Measurements from ENCODE around the gene RPL18A. TPM values are rescaled to one million over a fixed set of nuclear protein-coding genes. Genes with fewer than 3 reads are reported as not detected.

The RPL18A gene
- total and polyA plus RNA-seq, 4 donors, result 452 to 870 (median 477) TPM

DNA sequence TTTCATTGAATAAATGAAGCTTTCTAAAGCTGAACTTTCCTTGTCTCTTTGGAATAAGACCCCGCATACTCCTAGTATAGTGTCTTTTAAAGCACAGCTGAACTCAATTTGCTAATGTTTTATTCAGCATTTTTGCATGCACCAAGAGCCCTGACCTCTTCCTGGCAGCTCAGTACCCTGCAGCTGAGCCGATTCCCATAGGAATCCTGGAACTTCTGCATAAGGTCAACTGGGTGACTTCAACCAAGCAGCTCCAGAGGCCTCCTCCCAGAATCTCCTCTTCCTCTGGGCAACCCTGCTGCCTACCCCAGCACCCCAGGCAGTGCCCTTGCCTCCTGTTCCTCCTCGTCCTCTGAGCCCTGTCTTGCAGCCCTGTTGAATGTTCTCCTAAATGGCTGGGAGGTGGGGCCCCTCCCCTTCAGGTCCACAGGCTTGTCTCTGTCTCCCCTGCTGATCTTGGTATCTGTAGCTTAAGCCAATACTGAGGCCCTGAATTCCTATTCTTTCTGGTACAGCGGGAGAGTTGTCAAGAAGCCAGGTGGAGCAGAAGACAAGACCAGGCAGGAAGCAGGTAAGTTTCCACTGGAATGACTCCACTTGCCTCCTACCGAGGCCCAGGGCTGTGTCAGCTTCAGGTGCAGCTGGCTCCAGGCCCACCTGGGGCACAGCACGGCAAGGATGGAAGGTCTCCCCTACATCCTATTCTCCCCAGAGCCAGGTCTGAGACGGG, 49.5 kb downstream of the RPL18A start:
- Histone ChIP-seq H3K27ac (ENCODE audit: low read depth in 1 of 2, low read length in 2 of 2) (no peak overlapping the region), H3K9ac (ENCODE audit: low read depth in 1 of 2, low read length in 2 of 2) (no peak overlapping the region), H3K4me1 (ENCODE audit: control insufficient read depth in 4 of 4, insufficient read depth in 4 of 4, low read length in 3 of 4) (no peaks in the 10 kb centered on the region), H3K36me3 (ENCODE audit: control insufficient read depth in 4 of 4, insufficient read depth in 3 of 4, low read depth in 1 of 4, low read length in 3 of 4) (no peaks in the 10 kb centered on the region), H3K4me3 (ENCODE audit: low read depth in 1 of 3, low read length in 3 of 3) (no peak overlapping the region), H3K9me3 (ENCODE audit: control insufficient read depth in 4 of 4, low read length in 3 of 4) (peaks cover 0 to 6% (median 2%) of the 10 kb centered on the region in 4 donors), H3K27me3 (ENCODE audit: control insufficient read depth in 4 of 4, insufficient read depth in 4 of 4, low read length in 3 of 4) (peaks cover 0 to 3% (median 0%) of the 10 kb centered on the region in 4 donors)
- DNase-seq (ENCODE audit: low spot score), result no peak
- TF ChIP-seq, protein P1, sequence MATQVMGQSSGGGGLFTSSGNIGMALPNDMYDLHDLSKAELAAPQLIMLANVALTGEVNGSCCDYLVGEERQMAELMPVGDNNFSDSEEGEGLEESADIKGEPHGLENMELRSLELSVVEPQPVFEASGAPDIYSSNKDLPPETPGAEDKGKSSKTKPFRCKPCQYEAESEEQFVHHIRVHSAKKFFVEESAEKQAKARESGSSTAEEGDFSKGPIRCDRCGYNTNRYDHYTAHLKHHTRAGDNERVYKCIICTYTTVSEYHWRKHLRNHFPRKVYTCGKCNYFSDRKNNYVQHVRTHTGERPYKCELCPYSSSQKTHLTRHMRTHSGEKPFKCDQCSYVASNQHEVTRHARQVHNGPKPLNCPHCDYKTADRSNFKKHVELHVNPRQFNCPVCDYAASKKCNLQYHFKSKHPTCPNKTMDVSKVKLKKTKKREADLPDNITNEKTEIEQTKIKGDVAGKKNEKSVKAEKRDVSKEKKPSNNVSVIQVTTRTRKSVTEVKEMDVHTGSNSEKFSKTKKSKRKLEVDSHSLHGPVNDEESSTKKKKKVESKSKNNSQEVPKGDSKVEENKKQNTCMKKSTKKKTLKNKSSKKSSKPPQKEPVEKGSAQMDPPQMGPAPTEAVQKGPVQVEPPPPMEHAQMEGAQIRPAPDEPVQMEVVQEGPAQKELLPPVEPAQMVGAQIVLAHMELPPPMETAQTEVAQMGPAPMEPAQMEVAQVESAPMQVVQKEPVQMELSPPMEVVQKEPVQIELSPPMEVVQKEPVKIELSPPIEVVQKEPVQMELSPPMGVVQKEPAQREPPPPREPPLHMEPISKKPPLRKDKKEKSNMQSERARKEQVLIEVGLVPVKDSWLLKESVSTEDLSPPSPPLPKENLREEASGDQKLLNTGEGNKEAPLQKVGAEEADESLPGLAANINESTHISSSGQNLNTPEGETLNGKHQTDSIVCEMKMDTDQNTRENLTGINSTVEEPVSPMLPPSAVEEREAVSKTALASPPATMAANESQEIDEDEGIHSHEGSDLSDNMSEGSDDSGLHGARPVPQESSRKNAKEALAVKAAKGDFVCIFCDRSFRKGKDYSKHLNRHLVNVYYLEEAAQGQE (IDR thresholded peaks at IDR 0.05), result no peak
- no peak for TF ChIP-seq TAF1 (conservative IDR thresholded peaks at IDR 0.05)
- 57% methylated on average over 7 of the region's 7 CpGs for WGBS

DNA sequence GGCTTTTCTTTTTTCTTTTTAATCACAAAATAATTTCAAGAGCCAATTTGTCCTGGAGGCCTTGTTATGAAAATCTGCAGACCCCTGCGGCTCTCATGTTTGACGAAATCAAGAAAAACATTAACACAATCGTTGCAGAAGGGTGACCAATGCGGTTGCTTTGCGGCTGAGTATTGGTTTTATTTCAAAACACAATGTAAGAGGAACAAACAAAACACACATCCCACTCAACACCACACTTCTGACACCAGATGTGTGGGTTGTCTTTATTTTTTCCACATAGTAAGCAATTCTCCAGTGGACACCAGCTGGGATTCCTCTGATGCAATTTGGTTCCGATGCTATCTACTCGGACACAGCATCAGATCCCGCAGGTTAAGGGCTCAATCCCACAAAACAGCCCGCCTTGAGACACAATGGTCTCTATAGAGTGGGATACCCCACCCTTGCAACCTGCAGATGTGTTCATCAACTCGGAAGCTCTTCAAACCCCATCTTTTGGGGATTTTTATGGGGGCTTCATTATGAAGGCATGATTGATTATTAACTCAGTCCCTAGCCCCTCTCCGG, 51.2 kb downstream of the RPL18A start:
- WGBS, result 73% methylated on average over 11 of the region's 11 CpGs

More for the DNA sequence above, 51.2 kb downstream of the RPL18A start:
- no peak for DNase-seq (ENCODE audit: low spot score)
- Histone ChIP-seq H3K27ac (ENCODE audit: low read depth in 1 of 2, low read length in 2 of 2) (no peak overlapping the region), H3K27me3 (ENCODE audit: control insufficient read depth in 4 of 4, insufficient read depth in 4 of 4, low read length in 3 of 4) (peaks cover 0 to 3% (median 0%) of the 10 kb centered on the region in 4 donors), H3K9ac (ENCODE audit: low read depth in 1 of 2, low read length in 2 of 2) (no peak overlapping the region), H3K4me1 (ENCODE audit: control insufficient read depth in 4 of 4, insufficient read depth in 4 of 4, low read length in 3 of 4) (no peaks in the 10 kb centered on the region), H3K36me3 (ENCODE audit: control insufficient read depth in 4 of 4, insufficient read depth in 3 of 4, low read depth in 1 of 4, low read length in 3 of 4) (no peaks in the 10 kb centered on the region), H3K4me3 (ENCODE audit: low read depth in 1 of 3, low read length in 3 of 3) (no peak overlapping the region), H3K9me3 (ENCODE audit: control insufficient read depth in 4 of 4, low read length in 3 of 4) (peaks cover 0 to 6% (median 2%) of the 10 kb centered on the region in 4 donors)
- TF ChIP-seq NR2F2 (IDR thresholded peaks at IDR 0.05), result no peak
- TF ChIP-seq, protein P2, sequence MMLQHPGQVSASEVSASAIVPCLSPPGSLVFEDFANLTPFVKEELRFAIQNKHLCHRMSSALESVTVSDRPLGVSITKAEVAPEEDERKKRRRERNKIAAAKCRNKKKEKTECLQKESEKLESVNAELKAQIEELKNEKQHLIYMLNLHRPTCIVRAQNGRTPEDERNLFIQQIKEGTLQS (IDR thresholded peaks at IDR 0.05), result no peak
- no peak for TF ChIP-seq GABPA (IDR thresholded peaks at IDR 0.05 in 1 of 2, conservative IDR thresholded peaks at IDR 0.05 in 1 of 2)
- TF ChIP-seq, protein P3, sequence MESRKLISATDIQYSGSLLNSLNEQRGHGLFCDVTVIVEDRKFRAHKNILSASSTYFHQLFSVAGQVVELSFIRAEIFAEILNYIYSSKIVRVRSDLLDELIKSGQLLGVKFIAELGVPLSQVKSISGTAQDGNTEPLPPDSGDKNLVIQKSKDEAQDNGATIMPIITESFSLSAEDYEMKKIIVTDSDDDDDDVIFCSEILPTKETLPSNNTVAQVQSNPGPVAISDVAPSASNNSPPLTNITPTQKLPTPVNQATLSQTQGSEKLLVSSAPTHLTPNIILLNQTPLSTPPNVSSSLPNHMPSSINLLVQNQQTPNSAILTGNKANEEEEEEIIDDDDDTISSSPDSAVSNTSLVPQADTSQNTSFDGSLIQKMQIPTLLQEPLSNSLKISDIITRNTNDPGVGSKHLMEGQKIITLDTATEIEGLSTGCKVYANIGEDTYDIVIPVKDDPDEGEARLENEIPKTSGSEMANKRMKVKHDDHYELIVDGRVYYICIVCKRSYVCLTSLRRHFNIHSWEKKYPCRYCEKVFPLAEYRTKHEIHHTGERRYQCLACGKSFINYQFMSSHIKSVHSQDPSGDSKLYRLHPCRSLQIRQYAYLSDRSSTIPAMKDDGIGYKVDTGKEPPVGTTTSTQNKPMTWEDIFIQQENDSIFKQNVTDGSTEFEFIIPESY (IDR thresholded peaks at IDR 0.05), result no peak
- TF ChIP-seq HNF4A (conservative IDR thresholded peaks at IDR 0.05), result no peak
- TF ChIP-seq EGR1 (IDR thresholded peaks at IDR 0.05; ENCODE audit: low read depth in 2 of 2), result no peak
- TF ChIP-seq FOXA1 (IDR thresholded peaks at IDR 0.05), result no peak
- no peak for TF ChIP-seq JUND (IDR thresholded peaks at IDR 0.05)
- no peak for TF ChIP-seq YY1 (IDR thresholded peaks at IDR 0.05)
- no peak for TF ChIP-seq RAD21 (IDR thresholded peaks at IDR 0.05)
- TF ChIP-seq TAF1 (conservative IDR thresholded peaks at IDR 0.05), result no peak
- TF ChIP-seq, protein P1 (IDR thresholded peaks at IDR 0.05), result no peak
- TF ChIP-seq RXRA (IDR thresholded peaks at IDR 0.05), result no peak
- TF ChIP-seq, protein P4, sequence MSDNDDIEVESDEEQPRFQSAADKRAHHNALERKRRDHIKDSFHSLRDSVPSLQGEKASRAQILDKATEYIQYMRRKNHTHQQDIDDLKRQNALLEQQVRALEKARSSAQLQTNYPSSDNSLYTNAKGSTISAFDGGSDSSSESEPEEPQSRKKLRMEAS (IDR thresholded peaks at IDR 0.05), result no peak
- TF ChIP-seq FOXA2 (IDR thresholded peaks at IDR 0.05), result no peak
- no peak for TF ChIP-seq SP1 (IDR thresholded peaks at IDR 0.05)
- TF ChIP-seq HNF4G (IDR thresholded peaks at IDR 0.05), result no peak
- TF ChIP-seq, protein P5, sequence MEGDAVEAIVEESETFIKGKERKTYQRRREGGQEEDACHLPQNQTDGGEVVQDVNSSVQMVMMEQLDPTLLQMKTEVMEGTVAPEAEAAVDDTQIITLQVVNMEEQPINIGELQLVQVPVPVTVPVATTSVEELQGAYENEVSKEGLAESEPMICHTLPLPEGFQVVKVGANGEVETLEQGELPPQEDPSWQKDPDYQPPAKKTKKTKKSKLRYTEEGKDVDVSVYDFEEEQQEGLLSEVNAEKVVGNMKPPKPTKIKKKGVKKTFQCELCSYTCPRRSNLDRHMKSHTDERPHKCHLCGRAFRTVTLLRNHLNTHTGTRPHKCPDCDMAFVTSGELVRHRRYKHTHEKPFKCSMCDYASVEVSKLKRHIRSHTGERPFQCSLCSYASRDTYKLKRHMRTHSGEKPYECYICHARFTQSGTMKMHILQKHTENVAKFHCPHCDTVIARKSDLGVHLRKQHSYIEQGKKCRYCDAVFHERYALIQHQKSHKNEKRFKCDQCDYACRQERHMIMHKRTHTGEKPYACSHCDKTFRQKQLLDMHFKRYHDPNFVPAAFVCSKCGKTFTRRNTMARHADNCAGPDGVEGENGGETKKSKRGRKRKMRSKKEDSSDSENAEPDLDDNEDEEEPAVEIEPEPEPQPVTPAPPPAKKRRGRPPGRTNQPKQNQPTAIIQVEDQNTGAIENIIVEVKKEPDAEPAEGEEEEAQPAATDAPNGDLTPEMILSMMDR (IDR thresholded peaks at IDR 0.05; ENCODE audit: low read depth, low read length, missing input control), result no peak
